OCI-LY1 (cell line): Measurements from ENCODE around the gene PTPN2.
A peak's percentile ranks its signal among the peaks of the same experiment; 100 is the strongest.

Experiments
- H2AFZ ChIP-seq: fragments of 200-600 bp; sonication (generic), shearing (Covaris generic); 2 replicates; pipeline ENCODE4 v1.6.0; 2014; ENCODE audit warnings: antibody characterized with exemption, mild to moderate bottlenecking, low read length
- H3F3A ChIP-seq: fragments of 200-600 bp; sonication (generic), shearing (Covaris generic); 2 replicates; pipeline ENCODE4 v1.6.0; 2014; ENCODE audit warnings: mild to moderate bottlenecking, antibody characterized with exemption, low read length, moderate library complexity; ENCODE audit not compliant: insufficient read depth
- H3K27ac ChIP-seq: fragments of 200-600 bp; sonication (generic); 2 replicates; pipeline ENCODE4 v1.5.1; 2014; ENCODE audit warnings: low read length, mixed run types, mild to moderate bottlenecking, low read depth; ENCODE audit not compliant: poor library complexity, severe bottlenecking
- H3K27me3 ChIP-seq: fragments of 200-600 bp; sonication (generic); 2 replicates; pipeline ENCODE4 v1.6.0; 2014; ENCODE audit warnings: antibody characterized with exemption, mild to moderate bottlenecking, low read length, moderate library complexity; ENCODE audit not compliant: insufficient read depth
- H3K36me3 ChIP-seq: fragments of 200-600 bp; sonication (generic); 2 replicates; pipeline ENCODE4 v1.6.1; 2014; ENCODE audit warnings: mild to moderate bottlenecking, antibody characterized with exemption, low read length, moderate library complexity, mixed read lengths; ENCODE audit not compliant: insufficient read depth
- H3K4me1 ChIP-seq: fragments of 200-600 bp; sonication (generic); 2 replicates; pipeline ENCODE4 v1.5.1; 2014; ENCODE audit warnings: mild to moderate bottlenecking, low read length, moderate library complexity; ENCODE audit not compliant: insufficient read depth, severe bottlenecking
- H3K4me2 ChIP-seq: fragments of 200-600 bp; sonication (generic), shearing (Covaris generic); 2 replicates; pipeline ENCODE4 v1.6.1; 2014; ENCODE audit warnings: low read length
- H3K4me3 ChIP-seq: fragments of 200-600 bp; sonication (generic); 2 replicates; pipeline ENCODE4 v1.5.1; 2014; ENCODE audit warnings: low read length, low read depth, mild to moderate bottlenecking, mixed read lengths; ENCODE audit not compliant: poor library complexity, severe bottlenecking
- H3K79me2 ChIP-seq: fragments of 200-600 bp; shearing (Covaris generic); 2 replicates; pipeline ENCODE4 v1.6.1; 2016; ENCODE audit warnings: mixed run types, low read length, mixed read lengths; ENCODE audit not compliant: insufficient read depth
- H3K9ac ChIP-seq: fragments of 200-600 bp; sonication (generic), shearing (Covaris generic); 2 replicates; pipeline ENCODE4 v1.6.1; 2014; ENCODE audit warnings: mild to moderate bottlenecking, low read length, mixed read lengths
- H3K9me2 ChIP-seq: fragments of 200-600 bp; sonication (generic), shearing (Covaris generic); 2 replicates; pipeline ENCODE4 v1.6.1; 2014; ENCODE audit warnings: low read depth, mild to moderate bottlenecking, low read length, mixed read lengths
- H3K9me3 ChIP-seq: fragments of 200-600 bp; shearing (Covaris generic); 2 replicates; pipeline ENCODE4 v1.6.1; 2014; ENCODE audit warnings: low read length, mixed read lengths
- H4K20me1 ChIP-seq: fragments of 200-600 bp; sonication (generic), shearing (Covaris generic); 2 replicates; pipeline ENCODE4 v1.6.0; 2016; ENCODE audit warnings: mild to moderate bottlenecking, low read length; ENCODE audit not compliant: insufficient read depth
- CTCF ChIP-seq: fragments of 200-600 bp; sonication (generic), shearing (Covaris generic); IDR thresholded peaks from 2 replicates; pipeline ENCODE4 v1.5.1; 2017; ENCODE audit warnings: mild to moderate bottlenecking, antibody characterized with exemption, low read length, moderate library complexity, mixed read lengths
- EZH2 ChIP-seq: fragments of 200-600 bp; sonication (generic), shearing (Covaris generic); IDR thresholded peaks from 2 replicates; pipeline ENCODE4 v1.8.0; 2017; ENCODE audit warnings: borderline replicate concordance, mixed run types, mild to moderate bottlenecking, antibody characterized with exemption, low read length, moderate library complexity, mixed read lengths

The PTPN2 gene

GRCh38 chr18:12872408-12872807, 11.6 kb downstream of the PTPN2 start:
- Histone ChIP-seq H3K36me3 (peaks cover 10% of the 10 kb centered on the region), H3K27ac (no peak overlapping the region), H3K9ac (no peak overlapping the region), H3K79me2 (peaks cover 59% of the 10 kb centered on the region), H2AFZ (no peak overlapping the region), H3K9me3 (peaks cover 8% of the 10 kb centered on the region; the same call in 1 of the 2 replicates), H3F3A (no peaks in the 10 kb centered on the region), H3K4me3 (no peak overlapping the region), H3K27me3 (no peaks in the 10 kb centered on the region), H3K9me2 (no peaks in the 10 kb centered on the region), H3K4me1 (peaks cover 32% of the 10 kb centered on the region), H4K20me1 (no peaks in the 10 kb centered on the region; the same call in 1 of the 2 replicates), H3K4me2 (no peak overlapping the region)
- TF ChIP-seq CTCF: no peak
- no peak for TF ChIP-seq EZH2

- H3K9me3 ChIP-seq: peaks cover 8% of the 10 kb centered on the region; the same call in 1 of the 2 replicates
- H3K27me3 ChIP-seq: no peaks in the 10 kb centered on the region
- peaks cover 58% of the 10 kb centered on the region for H3K79me2 ChIP-seq
- TF ChIP-seq EZH2 (no peak), CTCF (no peak)
- H3K27ac ChIP-seq: peak overlapping the region; percentile 64
- no peak overlapping the region for H2AFZ ChIP-seq
- H3K9me2 ChIP-seq: no peaks in the 10 kb centered on the region
- peaks cover 10% of the 10 kb centered on the region for H3K36me3 ChIP-seq
- no peak overlapping the region for H3K4me2 ChIP-seq
- no peak overlapping the region for H3K9ac ChIP-seq
- H3F3A ChIP-seq: no peaks in the 10 kb centered on the region
- no peaks in the 10 kb centered on the region; the same call in 1 of the 2 replicates for H4K20me1 ChIP-seq
- H3K4me1 ChIP-seq: peaks cover 28% of the 10 kb centered on the region
- no peak overlapping the region for H3K4me3 ChIP-seq
Observed at GRCh38 chr18:12868576-12868975, 15.5 kb downstream of the PTPN2 start.

GRCh38 chr18:12867441-12868123, 16.5 kb downstream of the PTPN2 start:
- H3K4me1 ChIP-seq: peaks cover 38% of the 10 kb centered on the region
- H3K36me3 ChIP-seq: peaks cover 8% of the 10 kb centered on the region
- no peak for TF ChIP-seq EZH2
- no peak for TF ChIP-seq CTCF
- H3K9me3 ChIP-seq: peaks cover 6% of the 10 kb centered on the region; the same call in 1 of the 2 replicates
- no peak overlapping the region for H2AFZ ChIP-seq
- no peak overlapping the region; the same call in 1 of the 2 replicates for H3K4me2 ChIP-seq
- no peaks in the 10 kb centered on the region; the same call in 1 of the 2 replicates for H4K20me1 ChIP-seq
- H3K79me2 ChIP-seq: peaks cover 65% of the 10 kb centered on the region
- no peak overlapping the region for H3K9ac ChIP-seq
- H3K4me3 ChIP-seq: no peak overlapping the region
- no peaks in the 10 kb centered on the region for H3K9me2 ChIP-seq
- no peaks in the 10 kb centered on the region for H3K27me3 ChIP-seq
- H3F3A ChIP-seq: no peaks in the 10 kb centered on the region
- peak overlapping the region; percentile 64 for H3K27ac ChIP-seq
